HG03521 (cell line): Measurements from ENCODE around the gene SV2B.
"Not testable (repeated sequence)": the region's sequence is repeated elsewhere in the genome, so short reads cannot be mapped to it uniquely, and the experiment has no call there.

Experiments
- ATAC-seq: cut with Tn5 transposase; IDR thresholded peaks from one replicate; pipeline ENCODE4 v1.9.1; 2021; ENCODE audit warnings: mild to moderate bottlenecking, moderate library complexity; ENCODE audit not compliant: unreplicated experiment

Gene SV2B

GRCh38 chr15:91302588-91303439 lies 202.8 kb downstream of the SV2B start:
- no peak for ATAC-seq

- no peak for ATAC-seq
Observed at GRCh38 chr15:91304210-91304609, 204.2 kb downstream of the SV2B start.

GRCh38 chr15:91304786-91305185 lies 204.7 kb downstream of the SV2B start:
- ATAC-seq: no peak

- ATAC-seq: no peak
Observed at GRCh38 chr15:91306144-91306543, 206.1 kb downstream of the SV2B start.

- no peak for ATAC-seq
Observed at GRCh38 chr15:91307601-91308000, 207.5 kb downstream of the SV2B start.

- no peak for ATAC-seq
Observed at GRCh38 chr15:91308199-91308598, 208.1 kb downstream of the SV2B start.

- no peak for ATAC-seq
Observed at GRCh38 chr15:91308855-91309254, 208.8 kb downstream of the SV2B start.

- ATAC-seq: no peak
Observed at GRCh38 chr15:91311986-91312385, 211.9 kb downstream of the SV2B start.

- no peak for ATAC-seq
Observed at GRCh38 chr15:91316126-91316525, 216.1 kb downstream of the SV2B start.

GRCh38 chr15:91318516-91318915 lies 218.5 kb downstream of the SV2B start:
- ATAC-seq: no peak

GRCh38 chr15:91318931-91319330 lies 218.9 kb downstream of the SV2B start:
- no peak for ATAC-seq

GRCh38 chr15:91319371-91320059 lies 219.5 kb downstream of the SV2B start:
- no peak for ATAC-seq

- no peak for ATAC-seq
Observed at GRCh38 chr15:91320101-91320500, 220.0 kb downstream of the SV2B start.

GRCh38 chr15:91329914-91330313 lies 229.9 kb downstream of the SV2B start:
- ATAC-seq: no peak

GRCh38 chr15:91331581-91331980 lies 231.5 kb downstream of the SV2B start:
- ATAC-seq: no peak

- ATAC-seq: no peak
Observed at GRCh38 chr15:91335702-91336101, 235.6 kb downstream of the SV2B start.

GRCh38 chr15:91336687-91337086 lies 236.6 kb downstream of the SV2B start:
- ATAC-seq: no peak

GRCh38 chr15:91338766-91339165 lies 238.7 kb downstream of the SV2B start:
- ATAC-seq: no peak

GRCh38 chr15:91342097-91342496 lies 242.0 kb downstream of the SV2B start:
- ATAC-seq: no peak

GRCh38 chr15:91344912-91345311 lies 244.9 kb downstream of the SV2B start:
- not testable (repeated sequence) for ATAC-seq

- no peak for ATAC-seq
Observed at GRCh38 chr15:91345736-91346135, 245.7 kb downstream of the SV2B start.

- no peak for ATAC-seq
Observed at GRCh38 chr15:91346259-91346658, 246.2 kb downstream of the SV2B start.
